NAMALWA (cell line): ENCODE data around the gene PLPP7.
"Not testable (repeated sequence)": the region's sequence is repeated elsewhere in the genome, so short reads cannot be mapped to it uniquely, and the experiment has no call there.

Experiments used
- DNase-seq: peaks from one replicate; pipeline ENCODE4 v3.0.0-alpha.2; 2015; ENCODE audit warnings: low spot score

PLPP7 gene

DNA sequence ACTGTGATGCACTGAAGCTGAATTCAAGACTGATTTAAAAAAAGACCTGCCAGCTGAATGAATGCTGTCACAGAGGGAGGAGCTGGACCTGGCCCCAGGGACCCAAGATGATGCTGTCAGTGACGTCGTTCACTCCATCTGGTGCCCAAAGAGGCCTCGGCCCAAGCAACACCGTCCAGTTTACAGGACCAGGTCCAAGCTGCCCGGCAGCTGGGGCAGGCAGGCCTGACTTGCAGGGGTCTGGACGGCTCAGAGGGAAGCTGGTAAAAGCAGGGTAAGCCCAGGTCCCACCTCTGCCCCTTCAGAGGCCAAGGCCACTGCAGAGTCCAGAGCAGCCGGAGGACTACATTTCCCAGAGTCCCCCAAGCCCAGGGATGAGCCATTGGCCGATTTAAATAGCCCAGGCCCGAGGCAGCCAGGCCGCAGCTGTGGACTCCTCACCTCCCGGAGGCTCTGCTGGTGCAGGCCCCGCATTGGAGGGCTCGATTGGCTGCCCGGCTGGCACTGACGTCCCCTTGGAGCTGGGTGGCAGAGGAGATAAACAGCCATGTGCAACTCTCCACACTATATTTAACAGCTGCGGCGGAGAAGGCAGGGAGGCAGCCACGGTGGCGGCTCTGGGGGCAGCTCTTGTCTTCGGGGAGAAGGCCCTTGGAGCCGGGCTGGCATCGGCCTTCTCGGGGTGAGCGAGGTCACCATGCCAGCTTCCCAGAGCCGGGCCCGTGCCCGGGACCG, at the start of gene PLPP7:
Gene PLPP7 (plus strand): TSS at position 423 of the 735 bp plus-strand sequence. CDS start 275 bp downstream, at position 698.
- DNase-seq, result peak; percentile 23

DNA sequence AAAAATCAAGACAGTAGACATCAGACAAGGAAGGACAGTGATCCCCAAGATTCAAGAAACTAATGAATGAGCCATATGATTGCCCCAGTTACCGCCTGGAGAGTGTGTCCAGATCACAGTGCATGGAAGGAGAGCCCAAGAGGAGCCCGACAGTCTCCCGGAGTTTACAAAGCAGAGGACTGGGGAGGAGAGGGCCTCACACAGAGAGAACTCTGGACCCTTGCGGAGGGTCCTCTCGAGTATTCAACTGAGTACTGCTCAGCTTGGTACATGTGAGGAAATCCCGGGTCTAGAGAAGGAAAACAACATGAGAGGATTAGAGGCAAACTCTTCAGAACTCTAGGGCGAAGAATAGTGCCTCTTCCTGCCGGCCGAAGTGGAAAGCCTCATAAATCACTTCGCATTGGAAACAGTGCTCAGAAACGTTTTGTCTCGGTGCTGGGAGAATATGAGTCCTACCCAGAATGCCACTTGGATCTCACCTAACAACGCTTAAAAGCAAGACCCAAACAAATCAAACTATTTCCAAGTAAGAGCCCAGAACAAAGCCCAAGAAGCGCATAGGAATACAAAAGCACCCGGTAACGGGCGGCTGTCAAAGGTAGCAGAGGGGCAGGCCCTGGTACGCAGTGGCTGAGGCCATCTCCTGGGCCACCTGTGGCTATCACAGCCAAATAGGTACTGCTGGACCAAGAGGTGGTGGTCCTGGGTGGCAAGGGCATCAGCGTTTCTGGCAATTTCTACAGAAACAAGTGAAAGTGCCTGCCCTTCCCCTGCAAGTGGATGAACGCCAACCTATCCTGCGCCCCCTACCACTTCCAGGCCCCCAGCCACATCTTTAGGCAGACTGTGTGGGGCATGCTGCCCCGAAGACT, 49.2 kb upstream of the PLPP7 start:
- no peak for DNase-seq

DNA sequence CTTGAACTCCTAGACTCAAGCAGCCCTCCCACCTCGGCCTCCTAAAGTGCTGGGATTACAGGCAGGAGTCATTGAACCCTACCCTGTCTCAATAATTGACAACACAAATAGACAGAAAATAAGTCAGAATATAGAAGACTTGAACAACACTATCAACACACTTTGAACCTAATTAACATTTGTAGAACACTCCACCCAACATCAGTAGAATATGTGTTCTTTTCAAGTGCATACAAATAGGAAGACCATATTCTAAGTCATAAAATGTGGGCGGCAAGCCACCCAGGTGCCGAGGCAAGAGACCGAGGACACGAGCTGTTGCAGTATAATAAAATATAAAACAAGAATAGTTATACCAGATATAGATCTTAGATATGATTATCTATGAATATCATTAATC, 45.2 kb upstream of the PLPP7 start:
- not testable (repeated sequence) for DNase-seq

DNA sequence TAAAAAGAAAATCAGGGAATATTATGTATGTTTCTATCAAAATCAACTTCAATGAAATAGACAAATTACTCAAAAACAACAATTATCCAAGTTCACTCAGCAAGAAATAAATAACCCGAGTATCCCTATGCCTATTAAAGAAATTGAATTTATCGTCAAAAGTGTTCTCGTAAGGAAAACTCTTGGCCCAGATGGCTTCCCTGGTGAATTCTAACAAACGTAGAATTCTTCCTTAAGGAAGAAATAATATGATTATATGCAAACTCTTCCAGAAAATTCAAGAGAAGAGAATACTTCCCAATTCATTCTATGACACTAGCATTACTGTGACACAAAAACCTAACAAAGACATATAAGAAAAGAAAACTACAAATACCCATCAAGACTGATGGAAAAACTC, 42.9 kb upstream of the PLPP7 start:
- no peak for DNase-seq

DNA sequence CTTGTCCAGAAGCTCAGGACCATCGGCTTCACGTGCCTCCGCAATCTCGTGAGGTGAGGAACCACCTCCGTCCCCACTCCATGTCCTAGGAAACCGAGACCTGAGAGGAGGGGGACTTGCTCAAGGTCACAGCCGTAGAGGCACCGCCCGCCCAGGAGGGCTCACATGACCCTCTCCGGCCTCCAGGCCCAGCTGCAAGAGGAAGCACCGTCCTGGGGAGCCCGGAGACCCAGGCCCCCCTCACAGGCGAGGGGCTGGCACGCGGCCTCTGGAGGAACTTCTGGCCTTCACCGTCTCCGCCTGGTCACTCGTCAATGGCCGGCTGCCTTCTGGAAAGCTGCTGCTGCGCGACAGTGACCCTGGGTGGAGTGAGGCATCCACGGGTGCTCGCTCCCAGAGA, 37.4 kb upstream of the PLPP7 start:
- no peak for DNase-seq

DNA sequence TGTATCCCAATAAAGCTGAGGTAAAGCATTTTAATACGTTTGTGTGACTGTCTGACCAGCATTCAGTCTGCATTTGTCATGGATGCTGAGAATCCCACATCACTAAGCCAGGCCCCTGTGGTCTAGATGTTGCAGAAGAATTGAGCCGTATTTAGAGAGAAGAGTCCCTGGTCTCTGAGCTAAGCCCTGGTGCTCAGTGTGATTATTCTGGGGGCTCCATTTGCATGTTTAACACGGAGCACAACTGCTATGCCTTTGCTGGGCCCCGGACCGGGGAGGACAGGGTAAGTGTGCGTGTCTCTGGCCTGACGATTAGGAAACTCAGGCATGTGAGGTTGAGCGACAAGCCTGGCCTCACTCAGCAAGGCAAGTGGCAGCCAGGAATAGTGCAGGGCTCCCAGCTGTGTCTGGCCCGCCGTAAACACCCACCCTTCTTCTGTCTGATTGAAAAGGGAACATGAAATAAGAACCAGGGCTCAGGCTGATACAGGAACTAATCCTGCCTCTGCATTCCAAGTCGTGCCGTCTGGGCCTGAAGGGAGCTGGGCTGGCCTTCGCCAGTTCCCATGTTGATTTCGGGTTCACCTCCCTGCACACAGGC, 35.5 kb upstream of the PLPP7 start:
- DNase-seq, result peak; percentile 82

DNA sequence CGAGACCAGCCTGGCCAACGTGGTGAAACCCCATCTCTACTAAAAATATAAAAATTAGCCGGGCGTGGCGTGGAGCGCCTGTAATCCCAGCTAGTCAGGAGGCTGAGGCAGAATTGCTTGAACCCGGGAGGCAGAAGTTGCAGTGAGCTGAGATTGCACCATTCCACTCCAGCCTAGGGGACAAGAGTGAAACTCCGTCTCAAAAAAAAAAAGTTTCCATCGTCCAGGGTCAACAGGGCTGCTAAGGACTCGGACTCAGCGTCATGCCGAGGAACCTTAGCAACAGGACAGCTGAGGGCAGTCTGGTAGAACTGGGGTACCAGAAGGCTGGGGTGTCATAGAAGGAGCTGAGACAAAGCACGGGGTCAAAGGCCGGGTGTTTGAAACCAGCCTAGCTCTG, 34.9 kb upstream of the PLPP7 start:
- no peak for DNase-seq

DNA sequence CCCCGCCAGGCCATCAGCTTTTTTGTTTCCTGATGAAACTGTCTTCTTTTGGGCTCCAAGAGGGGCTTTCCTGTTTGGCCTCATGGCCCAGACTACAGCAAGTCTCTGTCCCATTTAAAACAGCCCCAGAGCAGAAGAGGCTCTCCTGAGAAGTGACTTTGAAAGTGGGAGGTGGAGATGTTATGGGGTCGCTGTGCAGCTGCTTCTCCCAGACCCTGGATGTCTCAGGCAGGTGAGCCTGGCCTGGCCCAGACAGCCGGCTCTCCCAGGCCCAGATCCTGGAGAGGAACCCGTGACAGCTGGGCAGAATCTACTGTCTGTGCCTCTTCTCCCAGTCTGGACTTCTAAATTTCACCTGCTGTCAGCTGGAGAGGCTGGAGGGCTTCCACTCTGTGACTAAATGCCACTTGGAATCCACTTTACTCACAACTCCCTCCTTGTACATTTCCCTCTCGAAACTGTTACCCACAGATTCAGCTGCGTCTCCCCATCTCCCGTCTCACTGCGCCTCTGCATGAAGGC, 33.8 kb upstream of the PLPP7 start:
- DNase-seq, result no peak

DNA sequence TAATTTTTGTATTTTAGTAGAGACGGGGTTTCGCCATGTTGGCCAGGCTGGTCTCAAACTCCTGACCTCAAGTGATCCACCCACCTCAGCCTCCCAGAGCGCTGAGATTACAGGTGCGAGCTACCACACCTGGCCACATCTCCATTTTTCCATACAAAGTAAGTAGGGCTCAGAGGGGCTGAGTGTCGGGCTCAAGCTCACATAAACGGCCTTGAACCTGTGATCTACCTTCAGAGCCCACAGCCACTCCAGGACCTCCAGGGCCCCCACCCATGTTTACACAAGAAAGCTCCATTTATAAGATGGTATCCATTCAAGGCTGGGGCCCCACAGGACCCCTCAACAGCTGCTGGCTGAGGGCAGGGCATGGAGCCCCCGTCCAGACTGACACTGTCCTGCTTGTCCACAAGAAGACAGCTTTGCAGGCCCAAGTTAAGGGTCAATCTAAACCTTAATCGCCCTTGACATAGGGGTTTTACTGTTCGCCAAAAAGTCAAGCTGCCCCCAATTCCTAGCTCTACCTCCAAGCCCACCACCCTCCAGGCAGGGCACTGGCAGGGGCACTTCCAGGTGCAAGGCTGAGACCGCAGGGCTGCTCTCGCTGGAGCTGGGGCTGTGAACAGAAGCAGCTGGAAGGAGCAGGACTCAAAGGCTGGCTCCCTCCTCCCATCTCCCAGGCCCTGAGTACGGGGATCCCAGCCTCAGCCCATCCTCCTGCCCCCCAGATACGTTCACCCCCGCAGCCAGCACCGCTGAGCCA, 32.1 kb upstream of the PLPP7 start:
- no peak for DNase-seq

DNA sequence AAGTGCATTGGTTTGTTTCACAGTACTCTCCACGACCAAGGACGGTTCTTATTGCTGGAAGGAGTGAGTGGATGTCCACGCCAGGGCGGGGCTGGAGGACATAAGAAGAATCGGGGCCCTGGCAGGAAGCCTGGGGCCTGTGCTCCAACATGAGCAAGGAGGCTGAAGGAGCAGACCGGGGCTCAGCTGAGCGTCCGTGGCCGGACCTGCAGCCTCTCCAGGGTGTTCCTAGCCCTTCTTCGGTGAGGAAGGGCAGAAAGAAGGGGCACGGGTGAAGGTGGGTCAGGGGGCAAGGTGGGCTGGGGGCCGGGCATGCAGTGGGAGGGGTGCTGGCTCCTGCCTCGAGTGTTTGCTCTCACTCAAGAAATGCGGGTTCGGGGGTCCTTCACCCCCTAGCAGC, 31.3 kb upstream of the PLPP7 start:
- no peak for DNase-seq

DNA sequence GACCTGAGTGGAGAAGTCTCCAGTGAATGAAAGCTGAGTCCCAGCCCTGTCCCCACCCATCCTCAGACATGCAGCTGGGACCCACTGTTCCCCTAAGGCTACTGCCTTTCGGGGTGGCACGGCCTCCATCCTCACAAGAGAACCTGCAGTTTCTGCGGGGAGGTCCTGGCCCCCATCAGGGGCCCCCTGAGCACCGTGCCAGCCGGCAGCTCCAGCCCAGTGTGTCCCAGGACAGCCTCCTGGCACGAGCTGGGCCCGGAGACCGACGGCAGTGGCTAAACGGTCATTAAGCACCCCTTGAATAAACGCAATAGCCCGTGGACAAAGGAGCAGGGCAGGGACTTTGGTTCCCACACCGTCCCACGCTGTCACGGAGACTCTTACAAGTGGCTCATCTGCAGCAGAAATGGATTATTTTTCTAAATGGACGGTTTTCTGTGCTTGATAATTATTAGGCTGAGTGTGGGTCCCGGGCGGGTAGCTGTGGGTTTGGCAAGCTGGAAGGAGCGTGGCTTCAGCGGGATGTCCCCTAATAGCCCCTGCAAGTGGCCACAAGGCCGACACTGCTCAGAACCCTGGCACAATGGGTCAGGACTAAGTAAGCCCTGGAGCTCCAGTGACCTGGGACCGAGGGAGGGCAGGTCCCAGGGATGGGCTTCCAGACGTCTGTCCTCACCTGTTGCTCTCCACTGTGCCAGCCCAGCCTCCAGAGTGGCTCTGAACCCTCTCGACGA, 30.7 kb upstream of the PLPP7 start:
- DNase-seq, result no peak

DNA sequence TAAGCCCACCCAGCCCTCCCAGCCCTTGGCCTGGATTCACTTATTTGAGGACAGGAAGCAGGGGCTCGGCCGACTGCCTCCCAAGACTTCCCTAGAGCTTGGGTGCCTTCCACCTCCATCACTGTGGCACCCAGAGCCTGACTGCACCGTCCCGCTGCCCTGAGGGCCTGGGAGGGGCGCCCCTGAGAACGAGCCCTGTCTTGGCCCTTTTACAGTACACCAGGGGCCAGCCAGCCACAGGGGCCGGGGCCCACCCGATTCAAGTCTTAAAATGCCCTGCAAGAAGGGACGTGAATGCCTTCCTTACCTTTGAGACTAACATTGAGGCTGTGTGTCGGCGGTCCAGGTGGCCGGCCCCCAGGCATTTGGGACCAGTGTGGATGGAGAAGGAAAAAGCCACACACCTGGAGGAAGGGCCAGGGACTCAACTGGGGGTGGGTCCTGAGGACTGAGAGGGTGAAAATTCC, 30.1 kb upstream of the PLPP7 start:
- no peak for DNase-seq

DNA sequence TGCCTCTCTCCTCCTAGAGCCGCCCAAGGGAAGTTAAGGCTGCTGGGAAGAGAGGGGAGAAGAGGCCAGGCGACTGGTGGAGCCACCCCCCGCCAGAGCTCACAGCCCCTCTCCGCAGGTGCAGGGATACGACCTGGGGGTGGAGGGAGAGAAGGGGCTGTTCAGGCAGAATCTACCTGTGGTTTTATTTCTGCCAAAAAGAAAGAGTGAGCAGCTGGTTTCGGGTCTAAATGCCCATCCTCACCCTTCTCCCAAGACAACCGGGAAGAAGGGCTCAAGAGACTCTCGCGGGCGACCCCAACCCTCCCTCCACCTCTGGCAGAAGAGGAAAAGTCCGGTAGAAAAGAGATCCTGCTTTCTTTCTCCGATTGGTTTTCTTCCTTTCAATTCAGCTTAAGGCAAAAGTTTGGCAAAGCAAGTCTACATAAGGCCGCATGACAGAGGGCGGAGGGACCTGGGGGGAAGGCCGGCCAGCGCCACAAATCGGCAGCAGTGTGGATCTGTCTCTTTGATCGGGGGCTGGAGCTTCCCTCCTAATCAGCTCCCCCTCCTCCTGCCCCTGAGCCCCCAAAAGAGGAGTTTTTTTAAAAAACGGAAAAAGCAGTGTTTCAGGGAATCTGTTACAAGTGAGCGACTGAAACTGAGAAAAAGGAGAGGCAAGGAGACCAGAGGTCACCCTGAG, 29.5 kb upstream of the PLPP7 start:
- no peak for DNase-seq

DNA sequence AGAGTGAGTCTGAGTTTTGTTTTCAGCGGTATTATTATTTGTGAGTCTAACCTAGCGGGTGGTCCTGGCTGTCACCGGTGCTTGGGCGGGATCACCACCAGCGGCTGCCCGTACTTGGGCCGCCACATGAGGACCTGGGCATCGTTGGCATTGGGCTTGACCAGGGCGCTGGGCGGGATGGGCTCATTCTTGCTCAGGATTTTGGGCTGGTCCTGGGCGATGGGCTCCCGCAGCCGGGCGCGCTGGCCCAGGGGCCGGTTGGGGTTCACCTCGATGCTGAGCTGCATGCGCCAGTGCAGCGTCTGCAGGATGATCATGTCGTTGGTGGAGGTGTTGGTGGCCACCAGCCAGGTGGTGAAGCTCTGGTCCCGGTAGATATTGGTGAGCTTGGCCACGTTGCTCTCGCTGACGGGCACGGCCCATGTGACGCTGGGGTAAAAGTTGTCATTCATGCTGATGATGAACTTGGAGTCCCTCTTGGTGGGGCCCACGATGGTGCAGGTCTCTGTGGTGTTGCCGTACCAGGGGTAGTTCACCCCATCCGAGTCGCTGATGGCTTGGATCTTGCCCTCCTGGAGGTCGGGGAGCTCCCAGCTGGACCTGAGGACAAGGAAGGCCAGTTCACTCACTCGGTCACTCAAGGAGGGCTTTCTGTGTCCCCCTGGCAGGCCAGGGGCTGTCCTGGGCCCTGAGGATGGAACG, 28.6 kb upstream of the PLPP7 start:
- DNase-seq, result no peak

DNA sequence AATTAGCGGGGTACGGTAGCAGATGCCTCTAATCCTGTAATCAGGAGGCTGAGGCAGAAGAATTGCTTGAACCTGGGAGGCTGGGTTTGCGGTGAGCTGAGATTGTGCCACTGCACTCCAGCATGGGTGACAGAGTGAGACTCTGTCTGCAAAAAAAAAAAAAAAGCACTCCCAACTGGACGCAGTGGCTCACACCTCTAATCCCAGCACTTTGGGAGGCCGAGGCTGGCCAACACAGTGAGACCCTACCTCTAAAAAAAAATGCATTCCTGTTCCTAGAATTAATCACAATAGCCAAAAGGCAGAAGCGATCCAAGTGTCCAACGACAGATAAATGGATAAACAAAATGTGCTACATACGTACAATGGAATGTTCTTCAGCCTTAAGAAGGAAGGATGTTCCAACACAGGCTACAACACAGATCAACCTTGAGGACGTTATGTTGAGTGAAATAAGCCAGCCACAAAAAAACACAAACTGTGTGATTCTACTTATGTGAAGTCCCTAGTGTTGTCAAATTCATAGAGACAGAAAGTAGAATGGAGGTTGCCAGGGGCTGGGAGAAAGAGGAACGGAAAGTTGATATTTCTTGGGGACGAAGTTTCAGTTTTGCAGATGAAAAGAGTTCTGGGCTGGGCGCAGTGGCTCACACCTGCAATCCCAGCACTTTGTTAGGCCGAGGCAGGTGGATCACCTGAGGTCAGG, 27.0 kb upstream of the PLPP7 start:
- peak; percentile 73 for DNase-seq

DNA sequence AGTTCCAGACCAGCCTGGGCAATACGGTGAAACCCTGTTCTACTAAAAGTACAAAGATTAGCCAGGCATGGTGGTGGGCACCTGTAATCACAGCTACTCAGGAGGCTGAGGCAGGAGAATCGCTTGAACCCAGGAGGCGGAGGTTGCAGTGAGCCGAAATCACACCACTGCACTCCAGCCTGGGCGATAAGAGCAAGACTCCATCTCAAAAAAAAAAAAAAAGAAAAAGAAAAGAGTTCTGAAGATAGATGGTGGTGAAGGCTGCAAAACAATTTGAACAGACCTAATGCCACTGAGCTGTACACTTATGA, 26.5 kb upstream of the PLPP7 start:
- DNase-seq, result not testable (repeated sequence)

DNA sequence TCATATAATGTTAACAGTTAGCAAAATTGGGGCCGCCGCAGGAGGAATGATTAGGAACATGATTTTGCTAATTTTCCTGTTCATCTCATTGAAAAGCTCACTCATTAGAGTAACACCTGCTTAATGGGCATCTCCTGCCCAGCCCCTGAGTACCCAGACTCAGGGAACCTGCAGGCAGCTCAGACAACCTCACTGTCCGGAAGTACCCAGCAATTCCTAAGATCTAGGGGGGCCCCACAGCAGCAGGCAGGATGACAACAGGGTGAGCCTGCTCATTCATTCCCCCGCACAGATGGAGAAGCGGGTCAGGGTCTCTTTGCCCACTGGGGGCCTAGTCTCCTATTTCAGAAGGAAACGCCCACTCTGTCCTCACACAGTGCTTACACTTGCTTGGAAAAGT, 25.8 kb upstream of the PLPP7 start:
- no peak for DNase-seq

DNA sequence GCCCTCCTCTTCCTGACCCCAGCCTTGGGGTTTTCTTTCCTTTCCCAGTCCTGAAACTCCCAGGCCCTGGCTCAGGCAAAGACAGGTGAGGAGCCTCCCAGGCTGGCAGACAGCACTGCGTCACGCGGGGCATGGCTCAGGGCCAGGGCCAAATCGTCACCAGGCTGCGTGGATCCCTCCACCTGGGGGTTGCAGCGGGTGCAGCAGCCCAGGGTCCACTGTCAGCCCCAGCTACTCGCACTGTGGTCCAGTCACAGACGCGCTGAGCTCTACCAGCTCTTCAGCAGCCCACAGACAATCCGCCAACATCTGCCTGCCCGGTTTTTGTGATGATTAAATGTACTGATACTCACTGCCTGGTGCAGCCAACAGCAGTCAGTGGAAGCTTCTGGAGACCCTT, 25.3 kb upstream of the PLPP7 start:
- DNase-seq, result no peak
